HG03095 (cell line): ENCODE measurements around the gene MUSTN1.

Source experiments
- ATAC-seq: cut with Tn5 transposase; IDR thresholded peaks from one replicate; pipeline ENCODE4 v1.9.1; 2021; ENCODE audit warnings: moderate library complexity; ENCODE audit not compliant: unreplicated experiment

The MUSTN1 gene

DNA sequence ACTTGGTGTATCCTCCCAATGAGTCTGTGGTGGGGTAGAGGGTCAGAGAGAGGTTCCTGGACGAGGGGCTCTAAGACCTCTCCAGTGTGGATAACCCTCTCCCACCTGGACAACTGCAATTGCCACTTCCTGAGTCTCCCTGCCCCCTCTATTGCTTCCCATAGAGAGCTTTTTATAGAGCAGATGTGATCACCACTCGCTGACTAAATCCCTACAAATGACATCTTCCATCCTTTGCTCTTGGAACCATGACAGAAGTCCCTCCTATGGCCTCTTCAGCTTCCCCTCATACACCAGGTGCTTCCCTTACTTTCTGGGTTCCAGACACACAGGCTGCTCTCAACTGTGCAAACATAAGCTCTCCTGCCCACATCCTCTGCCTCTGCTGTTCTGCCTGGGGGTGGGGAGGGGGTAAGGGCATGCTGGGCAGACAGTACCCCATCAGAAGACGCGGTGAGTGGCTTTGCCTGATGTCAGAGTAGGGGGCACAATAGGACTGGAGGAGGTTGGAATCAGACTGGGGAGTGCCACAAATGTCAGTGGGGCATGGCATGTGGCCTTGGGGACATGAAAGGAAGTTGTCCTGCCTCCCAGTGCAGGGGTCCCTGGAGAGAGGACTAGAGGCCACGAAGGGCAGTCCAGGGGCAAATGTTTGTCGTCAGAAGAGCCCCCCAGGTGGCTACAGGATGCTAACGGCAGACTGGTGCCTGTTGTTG lies 25.0 kb downstream of the MUSTN1 start:
- ATAC-seq, result no peak

GRCh38 chr3:52809149-52809548 lies 25.7 kb downstream of the MUSTN1 start:
- ATAC-seq, result no peak

GRCh38 chr3:52805270-52806039 lies 29.4 kb downstream of the MUSTN1 start:
- no peak for ATAC-seq

GRCh38 chr3:52801839-52802238 lies 33.0 kb downstream of the MUSTN1 start:
- no peak for ATAC-seq

- no peak for ATAC-seq
These were observed 34.7 kb downstream of the MUSTN1 start for GRCh38 chr3:52800079-52800478.

DNA sequence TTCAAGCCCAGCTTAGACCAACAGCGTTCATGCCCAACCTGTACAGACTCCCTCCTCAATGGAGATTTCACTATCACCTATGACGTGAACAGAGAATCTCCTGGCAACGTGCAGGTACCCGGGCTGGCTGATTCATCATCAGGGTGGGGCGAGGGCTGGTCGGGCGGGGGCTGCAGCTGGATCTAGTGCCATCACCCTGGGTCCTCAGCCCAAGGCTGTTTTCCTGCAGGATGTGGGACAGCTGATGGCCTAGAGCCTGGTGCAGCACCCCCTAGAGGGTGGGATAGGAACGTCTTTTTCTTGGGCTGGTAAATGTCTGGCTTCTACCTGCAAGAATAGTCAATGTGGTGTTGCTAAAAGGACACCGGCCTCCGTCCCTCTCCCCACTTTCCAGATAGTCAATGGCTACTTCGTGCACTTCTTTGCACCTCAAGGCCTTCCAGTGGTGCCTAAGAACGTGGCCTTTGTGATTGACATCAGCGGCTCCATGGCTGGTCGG lies 35.8 kb downstream of the MUSTN1 start:
- ATAC-seq, result no peak

GRCh38 chr3:52798376-52798977 lies 36.3 kb downstream of the MUSTN1 start:
- no peak for ATAC-seq

DNA sequence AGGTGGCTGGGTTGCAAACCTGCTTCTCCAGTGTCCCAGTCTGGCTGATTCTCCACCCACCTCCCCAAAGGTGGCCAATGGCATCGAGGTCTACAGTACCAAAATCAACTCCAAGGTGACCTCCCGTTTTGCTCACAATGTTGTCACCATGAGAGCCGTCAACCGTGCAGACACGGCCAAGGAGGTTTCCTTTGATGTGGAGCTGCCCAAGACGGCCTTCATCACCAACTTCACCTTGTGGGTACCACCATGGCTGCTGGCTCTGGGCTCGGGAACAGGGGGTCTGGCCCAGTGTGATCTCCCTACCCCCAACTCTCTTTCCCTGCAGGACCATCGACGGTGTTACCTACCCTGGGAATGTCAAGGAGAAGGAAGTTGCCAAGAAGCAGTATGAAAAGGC lies 38.4 kb downstream of the MUSTN1 start:
- no peak for ATAC-seq

DNA sequence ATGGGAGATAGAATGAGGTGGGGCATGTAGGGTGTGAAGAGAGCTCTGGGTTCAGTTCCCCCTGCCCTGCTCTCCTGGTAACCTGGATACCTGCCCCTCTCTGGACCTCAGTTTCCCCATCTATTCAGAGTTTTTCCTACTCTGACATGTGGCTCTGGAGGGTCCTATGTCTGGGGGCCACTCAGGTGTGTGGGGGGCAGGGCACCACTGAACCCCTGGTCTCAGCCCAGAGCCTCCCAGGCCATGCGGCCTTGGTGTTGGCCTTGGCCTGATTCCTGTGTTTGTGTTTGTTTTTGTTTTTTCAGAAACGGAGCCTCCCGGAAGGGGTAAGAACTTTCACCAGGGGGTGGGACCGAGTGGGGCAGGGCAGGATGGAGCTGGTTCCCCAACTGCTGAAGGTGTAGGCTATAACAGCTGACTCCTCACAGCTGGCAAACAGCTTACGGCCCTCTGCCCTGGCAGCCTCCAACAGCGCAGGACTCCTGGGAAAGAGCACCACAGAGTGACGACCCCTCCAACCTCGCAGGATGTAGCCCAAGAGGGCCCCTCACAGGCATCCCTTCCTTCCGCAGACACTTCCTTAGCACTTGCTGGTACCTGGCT lies 39.4 kb downstream of the MUSTN1 start:
- ATAC-seq, result no peak

GRCh38 chr3:52794612-52795099 lies 40.2 kb downstream of the MUSTN1 start, which contains the start of gene ITIH3:
ITIH3 (plus strand) TSS chr3:52794796; CDS start chr3:52794804, 8 bp downstream.
- ATAC-seq, result no peak

DNA sequence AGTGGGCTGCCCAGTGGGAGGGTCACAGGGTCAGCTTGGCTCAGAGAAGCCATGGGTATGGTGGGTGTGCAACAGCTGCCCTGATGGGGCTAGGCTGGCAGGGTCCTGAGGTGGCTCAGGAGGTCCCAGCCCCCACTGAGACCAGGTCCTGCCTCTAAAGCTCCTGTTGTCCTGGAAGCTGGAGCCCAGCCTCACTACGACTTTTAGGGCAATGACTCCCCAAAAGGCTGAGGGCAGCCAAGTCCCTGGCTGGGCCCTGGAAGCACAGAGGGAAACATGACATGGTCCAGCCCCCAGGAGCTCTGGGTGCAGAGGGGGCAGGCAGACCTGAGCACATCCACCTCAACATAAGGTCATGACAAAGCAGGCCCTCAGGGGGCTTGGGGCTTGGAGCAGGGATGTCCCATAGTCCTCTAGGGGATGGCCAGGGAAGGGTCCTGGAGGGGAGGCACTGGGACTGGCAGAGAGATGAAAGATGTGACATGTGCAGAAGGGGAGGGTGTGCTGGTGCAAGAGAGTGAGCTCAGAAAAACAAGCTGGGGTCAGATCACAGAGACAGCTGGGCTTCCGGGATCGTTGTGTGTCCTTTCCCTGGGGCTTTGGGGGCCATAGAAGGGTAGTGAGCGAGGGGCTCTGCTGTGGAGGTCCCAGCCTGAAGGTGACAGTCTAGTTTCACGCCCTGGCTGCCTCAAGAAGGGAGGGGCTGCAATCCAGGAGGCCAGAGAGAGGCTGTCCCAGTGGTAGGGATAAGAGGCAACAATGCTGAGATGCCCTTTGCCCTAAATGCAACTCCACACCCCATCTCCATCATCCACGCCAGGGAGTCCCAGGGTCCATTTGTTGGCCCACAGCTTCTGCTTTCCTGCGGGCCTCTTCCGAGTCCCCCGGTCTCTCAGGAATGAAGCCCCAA lies 40.9 kb downstream of the MUSTN1 start:
- no peak for ATAC-seq

- no peak for ATAC-seq
These were observed 41.7 kb downstream of the MUSTN1 start for GRCh38 chr3:52792961-52793695.

DNA sequence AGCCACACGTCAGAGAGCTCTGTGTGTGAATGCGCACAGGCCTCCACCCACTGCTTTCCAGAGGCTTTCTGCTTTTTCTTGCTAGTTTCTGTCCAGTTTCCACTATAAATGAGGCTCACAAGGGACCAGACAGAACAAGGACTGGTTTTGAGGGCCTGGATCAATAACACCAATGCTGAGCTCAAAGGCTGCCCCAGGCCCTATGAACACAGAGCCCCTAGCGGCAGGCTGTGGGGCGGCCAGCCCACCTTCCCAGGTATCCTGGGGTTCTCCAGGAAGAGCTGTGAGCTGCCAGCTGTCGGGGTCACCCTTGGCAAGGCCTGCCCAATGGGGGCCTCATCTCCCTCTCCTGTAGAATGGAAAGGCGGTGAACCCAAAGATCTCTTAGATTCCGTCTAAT lies 42.4 kb downstream of the MUSTN1 start:
- no peak for ATAC-seq

DNA sequence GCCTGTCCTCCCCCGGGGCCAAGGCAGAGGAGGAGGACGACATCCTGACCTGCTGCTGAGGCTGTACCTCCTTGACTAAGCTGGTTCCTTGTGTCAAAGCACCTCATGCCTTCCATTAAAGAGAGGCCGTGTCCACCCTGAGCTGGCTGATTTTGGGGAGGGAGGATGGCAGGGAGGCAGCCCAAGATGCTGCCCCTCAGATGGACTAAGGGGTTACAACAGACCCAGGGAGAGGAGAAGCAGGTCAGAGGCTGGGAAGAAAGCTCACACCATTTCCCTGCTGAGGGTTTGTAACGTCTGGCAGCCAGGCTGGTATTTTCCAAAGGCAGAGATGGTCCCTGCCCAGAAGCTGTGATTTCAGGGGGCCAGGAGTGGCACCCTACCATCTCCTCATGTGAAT lies 42.9 kb downstream of the MUSTN1 start:
- no peak for ATAC-seq

GRCh38 chr3:52791366-52791765 lies 43.5 kb downstream of the MUSTN1 start:
- ATAC-seq, result no peak

GRCh38 chr3:52790741-52791140 lies 44.1 kb downstream of the MUSTN1 start:
- ATAC-seq, result no peak

GRCh38 chr3:52790337-52790736 lies 44.5 kb downstream of the MUSTN1 start:
- ATAC-seq, result no peak

DNA sequence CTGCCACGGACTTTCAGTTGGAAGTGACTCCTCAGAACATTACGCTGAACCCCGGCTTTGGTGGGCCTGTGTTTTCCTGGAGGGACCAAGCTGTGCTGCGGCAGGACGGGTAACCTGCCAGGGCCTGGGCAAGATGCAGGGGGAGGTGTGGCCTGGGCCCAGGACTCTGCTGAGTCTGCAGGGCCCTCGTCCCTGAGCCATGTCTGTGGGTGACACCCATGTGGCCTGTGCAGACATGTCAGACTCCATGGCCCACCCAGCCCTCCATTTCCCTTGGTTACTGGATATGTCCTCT lies 45.1 kb downstream of the MUSTN1 start:
- ATAC-seq, result no peak

DNA sequence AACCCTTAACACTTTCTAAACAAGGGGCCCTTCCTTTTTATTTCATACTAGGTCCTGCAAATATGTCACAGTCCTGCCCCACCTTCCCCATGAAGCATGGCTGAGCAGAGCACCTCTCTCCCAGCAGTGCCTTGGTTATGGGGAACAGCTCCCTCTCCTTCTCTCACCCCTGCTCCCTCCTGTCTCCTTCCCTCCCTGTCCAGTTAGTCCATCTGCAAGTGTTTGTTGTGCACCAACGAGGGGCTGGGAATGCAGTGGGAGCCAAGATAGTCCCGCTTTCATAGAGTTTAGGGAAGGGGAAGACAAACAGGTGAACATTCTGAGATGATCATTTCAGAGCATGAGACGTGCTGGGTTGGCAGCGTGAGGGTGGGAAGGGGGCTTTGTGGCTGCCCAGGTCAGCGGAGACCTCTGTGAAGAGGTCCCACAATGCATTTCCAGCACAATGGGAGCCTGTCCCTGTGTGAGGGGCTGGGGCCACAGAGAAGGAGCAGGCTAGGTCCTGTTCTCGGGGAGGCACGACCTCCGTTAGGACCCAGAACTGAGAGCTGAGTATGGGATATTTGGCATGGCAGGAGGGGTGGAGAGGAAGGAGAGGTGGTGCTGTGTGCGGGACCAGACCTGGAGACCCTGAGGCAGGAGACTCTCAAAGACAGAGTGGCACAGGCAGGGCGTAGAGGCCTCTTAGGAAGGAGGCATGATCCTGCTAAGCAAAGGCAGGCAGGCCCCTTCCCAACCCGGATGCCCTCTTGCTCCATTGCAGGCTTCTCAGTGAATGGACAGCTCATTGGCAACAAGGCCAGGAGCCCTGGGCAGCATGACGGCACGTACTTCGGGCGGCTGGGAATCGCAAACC lies 45.7 kb downstream of the MUSTN1 start:
- no peak for ATAC-seq
